ENCODE results near the gene FBXO31. TPM values are rescaled to one million over a fixed set of nuclear protein-coding genes. Genes with fewer than 3 reads are reported as not detected.

FBXO31 gene
- total RNA-seq, 1 experiment from 2014 or later = 18.8 TPM

DNA sequence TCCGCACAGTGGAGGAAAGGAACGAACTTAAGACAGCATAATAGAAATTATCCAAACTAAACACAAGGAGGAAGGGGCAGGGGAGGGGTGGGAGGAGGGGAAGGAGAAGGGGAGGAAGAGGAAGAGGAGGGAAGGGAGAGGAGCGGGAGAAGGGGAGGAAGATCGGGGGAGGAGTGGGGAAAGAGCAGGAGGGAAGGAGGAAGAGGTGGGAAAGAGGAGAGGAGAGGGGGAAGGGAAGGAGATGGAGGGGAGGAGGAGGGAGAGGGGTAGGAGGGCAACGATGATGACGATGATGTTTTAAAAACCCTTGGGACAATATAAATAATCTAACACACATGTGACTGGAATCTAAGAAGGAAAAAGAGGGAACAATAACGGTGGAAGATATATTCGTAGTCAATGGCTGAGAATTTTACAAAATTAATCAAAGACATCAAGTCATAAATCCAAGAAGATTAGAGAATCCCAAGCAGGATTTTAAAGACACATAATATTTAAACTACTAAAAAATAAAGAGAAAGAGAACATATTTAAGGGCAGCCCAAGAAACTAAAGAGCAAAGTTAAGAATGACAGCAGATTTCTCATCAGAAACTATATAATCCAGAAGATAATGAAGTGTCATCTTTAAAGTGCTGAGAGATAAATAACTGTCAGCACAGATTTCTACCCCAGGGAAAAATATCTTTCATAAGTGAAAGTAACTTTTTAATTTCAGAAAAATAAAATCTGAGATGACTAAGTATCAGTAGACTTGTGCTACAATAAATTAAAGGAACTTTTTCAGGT is 96.5 kb downstream of the FBXO31 start:
- H4K20me1 ChIP-seq (ENCODE audit: insufficient read depth) = no peaks in the 10 kb centered on the region
- TF ChIP-seq CTCF (conservative IDR thresholded peaks at IDR 0.05) (no peak), EZH2 (IDR thresholded peaks at IDR 0.05; ENCODE audit: low read depth) (no peak)
- no peak overlapping the region for H2AFZ ChIP-seq
- no peaks in the 10 kb centered on the region for H3K27me3 ChIP-seq (ENCODE audit: insufficient read depth, low read depth)
- no peak overlapping the region for H3K27ac ChIP-seq
- no peak overlapping the region for H3K4me3 ChIP-seq
- no TSS peak for BruUV-seq (replicated peaks)
- no peak for DNase-seq
- ChIA-PET CTCF (no interaction called here), POLR2A (ENCODE audit: unreplicated experiment) (no interaction called here)
- intact Hi-C loops (cut with micrococcal nuclease; ENCODE audit: unreplicated experiment) = no loop called here
- no peaks in the 10 kb centered on the region for H3K4me1 ChIP-seq (replicated peaks; ENCODE audit: insufficient read depth)
- H3K9me2 ChIP-seq (ENCODE audit: insufficient read depth) = no peaks in the 10 kb centered on the region
- no peak overlapping the region for H3K4me2 ChIP-seq
- no peaks in the 10 kb centered on the region for H3K79me2 ChIP-seq (ENCODE audit: low read depth)
- H3K36me3 ChIP-seq (ENCODE audit: low read depth) = no peaks in the 10 kb centered on the region
- H3K9me3 ChIP-seq (ENCODE audit: insufficient read depth, low read depth) = peaks cover 6% of the 10 kb centered on the region; the same call in 1 of the 2 replicates
- H3F3A ChIP-seq (ENCODE audit: insufficient read depth, low read depth) = no peaks in the 10 kb centered on the region

- CTCF ChIA-PET = no interaction called here
These were observed 99.4 kb downstream of the FBXO31 start for GRCh38 chr16:87284183-87284582.

DNA sequence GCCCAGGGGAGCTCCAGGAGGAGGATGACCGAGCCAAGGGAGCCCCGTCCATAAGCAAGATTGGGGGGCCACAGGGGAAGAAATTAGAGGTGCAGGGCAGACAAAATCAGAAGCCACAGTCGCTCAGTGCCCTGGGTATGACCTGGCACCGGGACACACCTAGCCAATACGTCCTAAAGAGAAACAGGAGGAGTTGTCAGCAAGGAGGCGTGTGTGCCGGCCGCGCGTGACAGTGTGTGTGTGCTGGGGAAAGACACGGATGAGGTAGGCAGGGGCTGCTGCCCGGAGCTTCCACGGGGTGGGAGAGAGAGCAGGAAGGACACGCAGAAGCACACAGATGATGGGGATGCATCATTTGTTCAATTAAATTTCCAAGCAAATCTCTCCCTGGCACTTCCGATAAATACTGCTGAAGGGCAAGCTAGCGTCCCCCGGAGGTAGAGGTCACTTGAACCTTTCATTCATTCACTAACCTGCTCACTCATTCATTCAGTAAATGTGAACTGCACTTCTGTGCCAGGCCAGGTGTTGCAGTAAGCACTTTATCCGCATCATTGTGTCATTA is 104.4 kb downstream of the FBXO31 start:
- no peak for TF ChIP-seq EZH2 (IDR thresholded peaks at IDR 0.05; ENCODE audit: low read depth)
- no peak for TF ChIP-seq CTCF (conservative IDR thresholded peaks at IDR 0.05)
- Histone ChIP-seq H4K20me1 (ENCODE audit: insufficient read depth) (no peaks in the 10 kb centered on the region), H3K27me3 (ENCODE audit: insufficient read depth, low read depth) (no peaks in the 10 kb centered on the region), H3K36me3 (ENCODE audit: low read depth) (no peaks in the 10 kb centered on the region), H3K4me3 (no peak overlapping the region), H3K4me2 (no peak overlapping the region), H2AFZ (no peak overlapping the region), H3K27ac (no peak overlapping the region), H3F3A (ENCODE audit: insufficient read depth, low read depth) (no peaks in the 10 kb centered on the region), H3K9me3 (ENCODE audit: insufficient read depth, low read depth) (no peaks in the 10 kb centered on the region), H3K9me2 (ENCODE audit: insufficient read depth) (no peaks in the 10 kb centered on the region), H3K79me2 (ENCODE audit: low read depth) (no peaks in the 10 kb centered on the region), H3K4me1 (replicated peaks; ENCODE audit: insufficient read depth) (no peaks in the 10 kb centered on the region)
- intact Hi-C loops (cut with micrococcal nuclease; ENCODE audit: unreplicated experiment) = loop anchor here (5.0 kb wide), 1 partner anchor 217 kb away; no protein-coding TSS in a partner anchor
- DNase-seq = peak in 1 of 2 experiments; percentile 6
- no TSS peak for BruUV-seq (replicated peaks)
- CTCF ChIA-PET = interaction anchor here (0.8 kb wide), 2 partner anchors 76 to 357 kb away, joined by 3 to 5 read pairs; no protein-coding TSS in a partner anchor
- POLR2A ChIA-PET (ENCODE audit: unreplicated experiment) = no interaction called here

More at GRCh38 chr16:87284183-87284582, 99.4 kb downstream of the FBXO31 start:
- Histone ChIP-seq H3K4me1 (replicated peaks; ENCODE audit: insufficient read depth) (no peaks in the 10 kb centered on the region), H3K4me2 (no peak overlapping the region), H3K79me2 (ENCODE audit: low read depth) (no peaks in the 10 kb centered on the region), H3K9me2 (ENCODE audit: insufficient read depth) (no peaks in the 10 kb centered on the region), H3K9me3 (ENCODE audit: insufficient read depth, low read depth) (0 out of 2 replicates have a peak, but pooled peaks cover 6% of the 10 kb centered on the region), H3F3A (ENCODE audit: insufficient read depth, low read depth) (no peaks in the 10 kb centered on the region), H3K4me3 (no peak overlapping the region), H4K20me1 (ENCODE audit: insufficient read depth) (no peaks in the 10 kb centered on the region), H3K27ac (no peak overlapping the region), H3K36me3 (ENCODE audit: low read depth) (no peaks in the 10 kb centered on the region), H3K27me3 (ENCODE audit: insufficient read depth, low read depth) (no peaks in the 10 kb centered on the region), H2AFZ (no peak overlapping the region)
- BruUV-seq (replicated peaks) = no TSS peak
- no peak for DNase-seq
- intact Hi-C loops (cut with micrococcal nuclease; ENCODE audit: unreplicated experiment) = no loop called here
- POLR2A ChIA-PET (ENCODE audit: unreplicated experiment) = no interaction called here
- TF ChIP-seq CTCF (conservative IDR thresholded peaks at IDR 0.05) = no peak
- no peak for TF ChIP-seq EZH2 (IDR thresholded peaks at IDR 0.05; ENCODE audit: low read depth)

Measured in PC-9 (cell line).